ENCODE measurements around the gene CDRT15L2.
"Not testable (repeated sequence)": the region's sequence is repeated elsewhere in the genome, so short reads cannot be mapped to it uniquely, and the experiment has no call there.

CDRT15L2 gene

GRCh38 chr17:20562587-20562986 lies 16.9 kb upstream of the CDRT15L2 start:
- H3K4me3 ChIP-seq (ENCODE audit: low read depth, low read length), result no peak overlapping the region
- no peak for DNase-seq (ENCODE audit: low read depth)
- in situ Hi-C loops (cut with HindIII; ENCODE audit: low sequenced_read_pairs), result no loop called here
- no peak for TF ChIP-seq CTCF (IDR thresholded peaks at IDR 0.05; ENCODE audit: low read depth, low read length, missing control alignments)

DNA sequence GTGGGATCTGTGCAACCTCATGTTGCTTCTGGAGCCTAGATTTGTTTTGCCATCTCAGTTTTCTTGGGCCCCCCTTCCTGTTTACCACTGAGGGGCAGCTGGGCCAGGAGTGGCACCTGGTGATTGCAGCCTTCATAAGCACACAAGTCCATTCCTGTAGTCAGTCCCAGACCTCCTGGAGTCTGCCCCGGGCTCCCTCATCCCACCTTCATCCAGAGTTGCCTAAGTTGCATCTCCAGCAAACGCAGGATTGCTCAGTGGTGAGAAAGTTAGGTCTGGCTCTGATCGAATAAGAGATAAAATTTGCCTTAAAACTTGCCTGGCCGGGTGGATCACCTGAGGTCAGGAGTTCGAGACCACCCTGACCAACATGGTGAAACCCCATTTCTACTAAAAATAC lies 14.3 kb upstream of the CDRT15L2 start:
- in situ Hi-C loops (cut with HindIII; ENCODE audit: low sequenced_read_pairs); DNase-seq (ENCODE audit: low read depth); H3K4me3 ChIP-seq (ENCODE audit: low read depth, low read length): not testable (repeated sequence)

- no peak for TF ChIP-seq CTCF (IDR thresholded peaks at IDR 0.05; ENCODE audit: low read depth, low read length, missing control alignments)
- DNase-seq (ENCODE audit: low read depth), result no peak
- H3K4me3 ChIP-seq (ENCODE audit: low read depth, low read length), result no peak overlapping the region
- in situ Hi-C loops (cut with HindIII; ENCODE audit: low sequenced_read_pairs), result no loop called here
These were observed 13.8 kb upstream of the CDRT15L2 start for GRCh38 chr17:20565711-20566110.

DNA sequence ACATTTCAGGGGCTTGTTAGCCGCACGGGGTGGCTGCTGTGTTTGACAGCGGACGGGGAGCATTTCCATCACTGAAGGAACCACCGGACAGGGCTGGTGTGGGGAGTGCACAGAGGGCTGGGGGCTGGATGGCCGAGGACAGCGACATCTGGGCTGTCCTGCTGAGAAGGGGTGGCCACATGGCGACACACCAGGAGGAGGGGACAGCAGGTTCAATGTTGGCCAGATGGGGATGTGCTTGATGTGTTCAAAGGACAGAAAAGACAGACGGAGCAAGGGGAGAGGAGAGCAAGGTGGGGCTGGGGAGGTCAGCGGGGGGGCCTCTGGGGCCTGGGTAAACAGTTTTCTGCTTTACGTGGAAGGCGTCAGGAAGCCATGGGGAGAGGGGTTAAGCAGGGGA lies 12.8 kb upstream of the CDRT15L2 start:
- DNase-seq (ENCODE audit: low read depth); H3K4me3 ChIP-seq (ENCODE audit: low read depth, low read length); in situ Hi-C loops (cut with HindIII; ENCODE audit: low sequenced_read_pairs): not testable (repeated sequence)

DNA sequence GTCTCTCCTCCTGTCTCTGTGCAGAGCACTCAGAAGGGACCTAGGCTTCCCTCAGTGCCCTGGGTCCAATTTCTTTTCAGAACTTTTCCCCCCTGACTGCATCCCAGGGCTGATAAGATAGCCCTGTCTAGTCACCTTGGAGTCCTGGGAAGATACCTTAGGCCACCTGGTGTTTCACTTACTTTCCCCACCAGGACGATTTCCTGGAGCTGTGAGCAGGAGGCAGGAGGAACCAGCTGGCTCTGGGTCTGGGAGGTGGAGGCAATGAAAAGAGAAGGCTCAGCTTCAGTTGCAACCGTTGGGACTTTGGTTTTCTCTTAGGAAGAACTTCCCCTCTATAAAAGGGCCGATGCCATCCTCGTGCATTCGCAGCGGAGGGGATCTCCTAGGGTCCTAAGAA lies 12.1 kb upstream of the CDRT15L2 start:
- DNase-seq (ENCODE audit: low read depth); H3K4me3 ChIP-seq (ENCODE audit: low read depth, low read length); in situ Hi-C loops (cut with HindIII; ENCODE audit: low sequenced_read_pairs): not testable (repeated sequence)

GRCh38 chr17:20568604-20569003 lies 10.9 kb upstream of the CDRT15L2 start:
- in situ Hi-C loops (cut with HindIII; ENCODE audit: low sequenced_read_pairs); H3K4me3 ChIP-seq (ENCODE audit: low read depth, low read length); DNase-seq (ENCODE audit: low read depth): not testable (repeated sequence)

DNA sequence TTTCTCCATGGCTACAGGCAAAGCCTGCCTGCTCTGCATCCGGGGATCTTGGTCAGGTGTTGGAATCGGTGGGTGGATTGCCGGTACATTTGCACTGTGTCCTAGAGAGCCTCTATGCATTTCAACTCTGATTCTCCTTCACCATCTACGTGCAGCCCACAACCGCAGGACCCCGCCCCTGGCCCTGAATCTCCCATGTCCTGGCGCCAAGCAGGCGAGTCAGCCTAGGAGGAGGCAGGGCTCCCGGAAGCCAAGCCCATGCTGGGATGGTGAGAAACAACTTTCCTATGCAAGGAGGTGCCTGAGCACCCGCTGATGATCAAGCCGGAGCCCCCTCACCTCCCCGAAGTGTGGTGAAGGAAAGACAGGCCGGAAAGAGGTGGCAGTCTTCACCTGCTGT lies 7.9 kb upstream of the CDRT15L2 start:
- DNase-seq (ENCODE audit: low read depth); in situ Hi-C loops (cut with HindIII; ENCODE audit: low sequenced_read_pairs); H3K4me3 ChIP-seq (ENCODE audit: low read depth, low read length): not testable (repeated sequence)

GRCh38 chr17:20573216-20573615 lies 6.3 kb upstream of the CDRT15L2 start:
- in situ Hi-C loops (cut with HindIII; ENCODE audit: low sequenced_read_pairs); DNase-seq (ENCODE audit: low read depth): not testable (repeated sequence)

GRCh38 chr17:20575071-20575470 lies 4.5 kb upstream of the CDRT15L2 start:
- in situ Hi-C loops (cut with HindIII; ENCODE audit: low sequenced_read_pairs); H3K4me3 ChIP-seq (ENCODE audit: low read depth, low read length): not testable (repeated sequence)
- DNase-seq (ENCODE audit: low read depth), result peak; percentile 1

More at GRCh38 chr17:20573216-20573615, 6.3 kb upstream of the CDRT15L2 start:
- H3K4me3 ChIP-seq (ENCODE audit: low read depth, low read length), result not testable (repeated sequence)

GRCh38 chr17:20583891-20584577 lies 4.5 kb downstream of the CDRT15L2 start:
- H3K4me3 ChIP-seq (ENCODE audit: low read depth, low read length); in situ Hi-C loops (cut with HindIII; ENCODE audit: low sequenced_read_pairs); DNase-seq (ENCODE audit: low read depth): not testable (repeated sequence)

- DNase-seq (ENCODE audit: low read depth); in situ Hi-C loops (cut with HindIII; ENCODE audit: low sequenced_read_pairs): not testable (repeated sequence)
- H3K4me3 ChIP-seq (ENCODE audit: low read depth, low read length), result peak overlapping the region; percentile 7
These were observed 9.4 kb downstream of the CDRT15L2 start for GRCh38 chr17:20588744-20589453.

- in situ Hi-C loops (cut with HindIII; ENCODE audit: low sequenced_read_pairs); DNase-seq (ENCODE audit: low read depth): not testable (repeated sequence)
- H3K4me3 ChIP-seq (ENCODE audit: low read depth, low read length), result peak overlapping the region; percentile 7
These were observed 9.9 kb downstream of the CDRT15L2 start for GRCh38 chr17:20589454-20589810.

- H3K4me3 ChIP-seq (ENCODE audit: low read depth, low read length); DNase-seq (ENCODE audit: low read depth); in situ Hi-C loops (cut with HindIII; ENCODE audit: low sequenced_read_pairs): not testable (repeated sequence)
These were observed 11.5 kb downstream of the CDRT15L2 start for GRCh38 chr17:20591040-20591439.

DNA sequence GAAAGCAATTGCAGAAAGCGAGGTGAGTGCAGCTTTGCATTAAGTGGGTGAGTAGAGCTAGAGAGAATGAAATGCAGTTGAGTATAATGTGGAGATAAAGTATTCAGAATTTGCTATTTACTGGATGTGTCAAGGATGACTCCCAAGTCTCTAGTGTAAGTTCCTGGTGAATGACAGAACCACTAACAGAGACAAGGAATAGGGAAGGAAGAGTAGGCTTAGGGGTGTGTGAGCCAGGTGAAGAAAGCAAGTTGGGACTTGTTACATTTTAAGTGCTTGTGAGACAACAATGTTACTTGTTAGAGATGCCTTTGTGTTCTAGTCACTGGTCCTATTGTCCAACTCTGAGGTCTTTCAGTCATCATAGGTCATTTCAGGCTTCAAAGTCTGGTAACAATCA lies 26.0 kb downstream of the CDRT15L2 start:
- H3K4me3 ChIP-seq (ENCODE audit: low read depth, low read length); DNase-seq (ENCODE audit: low read depth); in situ Hi-C loops (cut with HindIII; ENCODE audit: low sequenced_read_pairs): not testable (repeated sequence)

DNA sequence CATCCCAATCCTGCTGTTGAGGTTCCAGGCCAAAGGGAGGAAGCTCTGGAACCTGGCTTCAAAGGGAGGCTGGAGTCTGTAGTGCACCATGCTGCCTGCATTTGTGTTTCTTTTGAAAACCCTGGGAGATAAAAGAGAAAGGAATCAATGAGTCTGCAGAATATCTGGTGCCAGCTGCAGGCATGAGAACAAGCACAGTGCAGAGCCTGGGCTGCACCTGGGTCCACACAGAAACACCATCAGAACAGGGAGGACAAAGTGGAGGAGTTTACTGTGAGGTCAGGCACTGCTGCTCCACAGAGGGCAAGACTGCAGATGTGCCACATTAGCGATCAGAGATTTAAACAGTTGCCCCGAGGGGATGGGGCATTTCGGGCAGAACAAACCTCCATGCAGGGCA lies 30.0 kb downstream of the CDRT15L2 start:
- H3K4me3 ChIP-seq (ENCODE audit: low read depth, low read length); in situ Hi-C loops (cut with HindIII; ENCODE audit: low sequenced_read_pairs); DNase-seq (ENCODE audit: low read depth): not testable (repeated sequence)

Data from astrocyte of the cerebellum (primary cell).